Activated B cell treated with CpG ODN at 0.5 μM for 24 hours (primary cell): ENCODE data around the gene GUCA2A. TPM values are rescaled to one million over a fixed set of nuclear protein-coding genes. Genes with fewer than 3 reads are reported as not detected.

Experiments
- ATAC-seq: fragments of 200-7000 bp; cut with Tn5 transposase; one replicate; pipeline ENCODE4 v1.10.0; 2021; ENCODE audit warnings: low read depth, mild to moderate bottlenecking, moderate library complexity
- CTCF ChIA-PET: fragments of 350-600 bp; sonication (Branson Sonifier 250); formaldehyde crosslinking; loops from one replicate; lab custom pipeline; 2021; ENCODE audit warnings: antibody characterized with exemption; lab: Charles Lee
- POLR2A ChIA-PET: fragments of 350-600 bp; sonication (Branson Sonifier 250); formaldehyde crosslinking; loops from one replicate; lab custom pipeline; 2021; ENCODE audit warnings: antibody characterized with exemption; lab: Charles Lee
- DNase-seq: peaks from one replicate; pipeline ENCODE4 v3.0.0; 2022
- H3K27ac Mint-ChIP-seq: one replicate; pipeline ENCODE4 v1.8.0; 2020; ENCODE audit warnings: mixed read lengths
- H3K27me3 Mint-ChIP-seq: one replicate; pipeline ENCODE4 v1.8.0; 2021; ENCODE audit warnings: mixed read lengths
- H3K36me3 Mint-ChIP-seq: one replicate; pipeline ENCODE4 v1.8.0; 2021; ENCODE audit warnings: low read depth, mixed read lengths
- H3K4me1 Mint-ChIP-seq: one replicate; pipeline ENCODE4 v1.8.0; 2021; ENCODE audit warnings: mixed read lengths
- H3K4me3 Mint-ChIP-seq: one replicate; pipeline ENCODE4 v1.8.0; 2020; ENCODE audit warnings: mild to moderate bottlenecking, mixed read lengths
- H3K9me3 Mint-ChIP-seq: one replicate; pipeline ENCODE4 v1.8.0; 2020; ENCODE audit warnings: mixed read lengths
- intact Hi-C: fragments of 100-400 bp; cut with micrococcal nuclease; formaldehyde crosslinking; loops from one replicate; pipeline ENCODE4 v1.15.1; 2024
- total RNA-seq: library from RNA; stranded (reverse); gene quantifications from 2 replicates; pipeline ENCODE4 v1.2.3, GENCODE V29; 2022
- TF ChIP-seq, protein P1 (sequence below): fragments of 200-600 bp; IDR thresholded peaks from one replicate; pipeline ENCODE4 v1.8.0; 2022; ENCODE audit warnings: antibody characterized with exemption, mild to moderate bottlenecking

GUCA2A gene
- total RNA-seq, 1 donor from 2014 or later, result not detected

DNA sequence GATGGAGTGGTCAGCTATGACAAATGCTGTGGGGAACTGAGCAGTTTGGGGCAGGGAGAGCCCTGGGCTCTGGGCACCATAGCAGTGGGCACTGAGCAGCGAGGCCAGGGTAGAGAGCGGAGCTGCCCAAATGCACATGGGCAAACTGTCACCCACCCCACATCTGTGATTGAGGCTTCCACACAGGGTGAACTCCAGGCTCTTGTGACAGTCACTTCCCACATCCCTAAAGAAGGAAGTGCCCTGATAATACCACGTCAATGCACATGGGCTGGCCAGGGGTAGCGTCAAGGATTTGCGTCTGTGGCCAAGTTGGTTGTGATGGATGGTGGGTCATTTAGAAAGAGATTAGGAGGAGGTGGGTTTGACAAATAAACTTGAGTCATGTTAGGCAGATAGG lies 13.9 kb downstream of the GUCA2A start:
- ATAC-seq (no peak), DNase-seq (no peak)
- intact Hi-C loops, result no loop called here
- ChIA-PET CTCF (interaction anchor here (2.1 kb wide), 1 partner anchor 23 kb away, joined by 5 read pairs; no protein-coding TSS in a partner anchor), POLR2A (no interaction called here)
- H3K36me3 Mint-ChIP-seq, result no peaks in the 10 kb centered on the region
- no peak overlapping the region for H3K4me3 Mint-ChIP-seq
- TF ChIP-seq, protein P1, sequence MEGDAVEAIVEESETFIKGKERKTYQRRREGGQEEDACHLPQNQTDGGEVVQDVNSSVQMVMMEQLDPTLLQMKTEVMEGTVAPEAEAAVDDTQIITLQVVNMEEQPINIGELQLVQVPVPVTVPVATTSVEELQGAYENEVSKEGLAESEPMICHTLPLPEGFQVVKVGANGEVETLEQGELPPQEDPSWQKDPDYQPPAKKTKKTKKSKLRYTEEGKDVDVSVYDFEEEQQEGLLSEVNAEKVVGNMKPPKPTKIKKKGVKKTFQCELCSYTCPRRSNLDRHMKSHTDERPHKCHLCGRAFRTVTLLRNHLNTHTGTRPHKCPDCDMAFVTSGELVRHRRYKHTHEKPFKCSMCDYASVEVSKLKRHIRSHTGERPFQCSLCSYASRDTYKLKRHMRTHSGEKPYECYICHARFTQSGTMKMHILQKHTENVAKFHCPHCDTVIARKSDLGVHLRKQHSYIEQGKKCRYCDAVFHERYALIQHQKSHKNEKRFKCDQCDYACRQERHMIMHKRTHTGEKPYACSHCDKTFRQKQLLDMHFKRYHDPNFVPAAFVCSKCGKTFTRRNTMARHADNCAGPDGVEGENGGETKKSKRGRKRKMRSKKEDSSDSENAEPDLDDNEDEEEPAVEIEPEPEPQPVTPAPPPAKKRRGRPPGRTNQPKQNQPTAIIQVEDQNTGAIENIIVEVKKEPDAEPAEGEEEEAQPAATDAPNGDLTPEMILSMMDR, result no peak
- H3K27me3 Mint-ChIP-seq, result peaks cover 16% of the 10 kb centered on the region
- no peak overlapping the region for H3K27ac Mint-ChIP-seq
- H3K9me3 Mint-ChIP-seq, result no peaks in the 10 kb centered on the region
- no peaks in the 10 kb centered on the region for H3K4me1 Mint-ChIP-seq

DNA sequence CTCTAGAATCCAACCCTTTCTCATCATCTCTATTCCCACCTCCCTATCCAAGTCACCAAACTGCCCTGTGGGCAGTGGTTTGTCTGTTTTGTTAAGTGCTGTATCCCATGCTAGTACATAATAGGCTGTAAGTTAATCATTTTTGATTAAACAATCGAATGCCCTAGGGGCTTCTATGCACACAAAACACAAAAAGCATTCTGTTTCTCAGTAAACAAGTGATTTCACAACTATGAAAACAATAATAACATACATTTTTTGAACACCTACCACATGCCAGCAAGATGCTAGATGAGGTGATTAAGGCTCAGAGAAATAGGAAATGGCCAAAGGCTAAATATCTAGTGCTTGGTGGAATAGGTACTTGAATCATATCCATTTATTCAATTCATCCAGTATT lies 16.4 kb downstream of the GUCA2A start:
- DNase-seq (no peak), ATAC-seq (no peak)
- TF ChIP-seq, protein P1, result no peak
- H3K36me3 Mint-ChIP-seq, result no peaks in the 10 kb centered on the region
- H3K4me1 Mint-ChIP-seq, result no peaks in the 10 kb centered on the region
- intact Hi-C loops, result no loop called here
- no peak overlapping the region for H3K4me3 Mint-ChIP-seq
- H3K27ac Mint-ChIP-seq, result no peak overlapping the region
- H3K27me3 Mint-ChIP-seq, result peaks cover 26% of the 10 kb centered on the region
- CTCF ChIA-PET, result no interaction called here
- H3K9me3 Mint-ChIP-seq, result no peaks in the 10 kb centered on the region
- POLR2A ChIA-PET, result no interaction called here

GRCh38 chr1:42146626-42147320 lies 17.8 kb downstream of the GUCA2A start:
- H3K9me3 Mint-ChIP-seq, result no peaks in the 10 kb centered on the region
- H3K4me3 Mint-ChIP-seq, result no peak overlapping the region
- no peaks in the 10 kb centered on the region for H3K4me1 Mint-ChIP-seq
- ChIA-PET CTCF (interaction anchor here (0.9 kb wide), 1 partner anchor 27 kb away, joined by 3 read pairs; no protein-coding TSS in a partner anchor), POLR2A (no interaction called here)
- no peaks in the 10 kb centered on the region for H3K36me3 Mint-ChIP-seq
- H3K27me3 Mint-ChIP-seq, result peaks cover 27% of the 10 kb centered on the region
- DNase-seq (peak; percentile 39), ATAC-seq (peak; percentile 56)
- no peak overlapping the region for H3K27ac Mint-ChIP-seq
- TF ChIP-seq, protein P1, result no peak
- intact Hi-C loops, result loop anchor here (1.0 kb wide), 2 partner anchors 27 to 572 kb away; no protein-coding TSS in a partner anchor

DNA sequence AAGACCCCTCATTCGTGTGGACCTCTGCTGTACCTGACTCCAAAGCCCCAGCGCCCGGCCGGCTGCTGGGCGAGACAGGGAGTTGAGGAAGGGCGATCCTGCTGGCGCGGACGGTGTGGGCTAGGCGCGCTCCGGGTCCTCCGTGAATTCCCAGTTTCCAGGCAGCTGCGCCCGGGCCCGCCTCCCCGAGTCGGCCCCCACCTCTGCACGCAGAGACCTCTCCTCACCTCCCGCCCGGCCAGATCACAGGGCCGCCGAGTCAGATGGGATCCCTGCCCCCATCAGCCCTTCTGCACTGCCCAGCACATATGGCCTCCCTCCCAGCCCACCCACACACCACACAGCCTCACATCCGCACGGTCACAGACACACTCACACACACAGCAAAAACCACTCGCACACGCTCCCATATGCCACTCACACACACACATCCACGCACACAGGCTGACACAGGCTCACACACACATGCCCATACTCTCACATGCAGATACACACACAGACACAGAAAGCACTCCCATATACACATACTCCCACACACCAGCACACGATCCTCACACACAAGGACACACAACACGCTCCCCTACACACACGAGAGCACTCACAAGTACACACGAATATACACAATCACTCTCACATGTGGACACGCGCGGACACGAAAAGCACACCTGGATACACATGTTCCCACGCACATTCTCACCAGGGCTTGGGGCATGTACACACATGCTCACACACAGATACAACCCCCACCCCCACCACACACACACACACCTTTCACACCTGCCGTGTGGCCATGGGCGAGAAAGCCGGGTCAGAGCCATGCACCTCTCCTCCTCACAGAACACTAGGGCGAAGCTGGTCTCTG lies 18.6 kb downstream of the GUCA2A start:
- Mint-ChIP-seq H3K27me3 (peaks cover 24% of the 10 kb centered on the region), H3K9me3 (no peaks in the 10 kb centered on the region), H3K4me1 (no peaks in the 10 kb centered on the region), H3K27ac (no peak overlapping the region), H3K4me3 (no peak overlapping the region), H3K36me3 (no peaks in the 10 kb centered on the region)
- ChIA-PET POLR2A (no interaction called here), CTCF (no interaction called here)
- ATAC-seq, result no peak
- intact Hi-C loops, result no loop called here
- DNase-seq, result no peak
- TF ChIP-seq, protein P1, result no peak

GRCh38 chr1:42145389-42145716 lies 19.2 kb downstream of the GUCA2A start:
- Mint-ChIP-seq H3K4me1 (no peaks in the 10 kb centered on the region), H3K9me3 (no peaks in the 10 kb centered on the region), H3K4me3 (no peak overlapping the region), H3K27me3 (peaks cover 20% of the 10 kb centered on the region), H3K36me3 (no peaks in the 10 kb centered on the region), H3K27ac (no peak overlapping the region)
- CTCF ChIA-PET, result no interaction called here
- intact Hi-C loops, result no loop called here
- POLR2A ChIA-PET, result no interaction called here
- TF ChIP-seq, protein P1, result no peak
- ATAC-seq, result no peak
- no peak for DNase-seq
